Lower lobe of right lung (tissue), 2 donors: ENCODE results near the gene GPR146. TPM values are rescaled to one million over a fixed set of nuclear protein-coding genes. Genes with fewer than 3 reads are reported as not detected.

ENCODE experiments used
- ATAC-seq, 2 donors: fragments of 200-7000 bp; cut with Tn5 transposase; one replicate each; pipeline ENCODE4 v1.9.1; 2020 to 2022; ENCODE audit warnings: mild to moderate bottlenecking in 2 of 2, moderate library complexity in 2 of 2
- DNase-seq: peaks from one replicate; pipeline ENCODE4 v3.0.0-alpha.2; 2020
- H3K27ac ChIP-seq: fragments of 200-600 bp; one replicate; pipeline ENCODE4 v1.8.0; 2022
- H3K27me3 ChIP-seq: fragments of 200-600 bp; one replicate; pipeline ENCODE4 v1.8.0; 2022; ENCODE audit warnings: low read depth
- H3K36me3 ChIP-seq: fragments of 200-600 bp; one replicate; pipeline ENCODE4 v1.8.0; 2022; ENCODE audit warnings: mild to moderate bottlenecking
- H3K4me1 ChIP-seq: fragments of 200-600 bp; one replicate; pipeline ENCODE4 v1.8.0; 2022
- H3K4me3 ChIP-seq: fragments of 200-600 bp; one replicate; pipeline ENCODE4 v1.8.0; 2022; ENCODE audit warnings: mild to moderate bottlenecking
- H3K9me3 ChIP-seq: fragments of 200-600 bp; one replicate; pipeline ENCODE4 v1.8.0; 2022
- CTCF ChIP-seq: fragments of 200-600 bp; IDR thresholded peaks from one replicate; pipeline ENCODE4 v1.8.0; 2022; ENCODE audit warnings: antibody characterized with exemption, mild to moderate bottlenecking
- intact Hi-C: fragments of 100-400 bp; cut with DNase I; formaldehyde crosslinking; loops from one replicate; pipeline ENCODE4 v1.11.0; 2022
- total RNA-seq: library from RNA; stranded (reverse); fragmentation: NEBNext Ultra II Directional; extraction: Animal tissue kit (Norgen Biotek cat#: 25700); gene quantifications from one replicate; pipeline ENCODE4 v1.2.1, GENCODE V29; 2021
- donor health status: DM: no; HTN: yes; CAD: no; lungs with severe emphysema.

Gene GPR146
- total RNA-seq, 1 donor from 2014 or later, result 44.8 TPM

- no peak for DNase-seq
- peaks cover 26% of the 10 kb centered on the region for H3K36me3 ChIP-seq
- H3K27me3 ChIP-seq, result no peaks in the 10 kb centered on the region
- H3K9me3 ChIP-seq, result no peaks in the 10 kb centered on the region
- H3K4me3 ChIP-seq, result no peak overlapping the region
- ATAC-seq, result no peak
- no peak overlapping the region for H3K27ac ChIP-seq
- H3K4me1 ChIP-seq, result no peaks in the 10 kb centered on the region
- TF ChIP-seq CTCF, result no peak
- intact Hi-C loops, result no loop called here
Measured at GRCh38 chr7:1004018-1004852, 40.1 kb upstream of the GPR146 start.

- intact Hi-C loops, result no loop called here
- no peak for TF ChIP-seq CTCF
- ATAC-seq (no peak), DNase-seq (no peak)
- Histone ChIP-seq H3K9me3 (no peaks in the 10 kb centered on the region), H3K4me3 (no peak overlapping the region), H3K36me3 (peaks cover 26% of the 10 kb centered on the region), H3K27me3 (no peaks in the 10 kb centered on the region), H3K4me1 (no peaks in the 10 kb centered on the region), H3K27ac (no peak overlapping the region)
Measured at GRCh38 chr7:1005303-1005702, 39.0 kb upstream of the GPR146 start.

- Histone ChIP-seq H3K27ac (no peak overlapping the region), H3K4me3 (no peak overlapping the region), H3K27me3 (no peaks in the 10 kb centered on the region), H3K9me3 (no peaks in the 10 kb centered on the region), H3K36me3 (peaks cover 26% of the 10 kb centered on the region), H3K4me1 (no peaks in the 10 kb centered on the region)
- intact Hi-C loops, result no loop called here
- DNase-seq, result no peak
- TF ChIP-seq CTCF, result no peak
- no peak for ATAC-seq
Measured at GRCh38 chr7:1007901-1008300, 36.4 kb upstream of the GPR146 start.

GRCh38 chr7:1008733-1009363, 35.5 kb upstream of the GPR146 start:
- no peaks in the 10 kb centered on the region for H3K27me3 ChIP-seq
- DNase-seq (no peak), ATAC-seq (no peak)
- H3K27ac ChIP-seq, result no peak overlapping the region
- H3K4me1 ChIP-seq, result no peaks in the 10 kb centered on the region
- intact Hi-C loops, result no loop called here
- no peak for TF ChIP-seq CTCF
- no peaks in the 10 kb centered on the region for H3K9me3 ChIP-seq
- H3K4me3 ChIP-seq, result no peak overlapping the region
- H3K36me3 ChIP-seq, result peaks cover 26% of the 10 kb centered on the region

GRCh38 chr7:1009747-1010146, 34.6 kb upstream of the GPR146 start:
- H3K9me3 ChIP-seq, result no peaks in the 10 kb centered on the region
- intact Hi-C loops, result no loop called here
- H3K36me3 ChIP-seq, result peaks cover 26% of the 10 kb centered on the region
- TF ChIP-seq CTCF, result no peak
- DNase-seq, result no peak
- H3K4me1 ChIP-seq, result no peaks in the 10 kb centered on the region
- no peak overlapping the region for H3K27ac ChIP-seq
- H3K4me3 ChIP-seq, result no peak overlapping the region
- H3K27me3 ChIP-seq, result no peaks in the 10 kb centered on the region
- no peak for ATAC-seq
